Measurements from ENCODE around the gene MRPS27. TPM values are rescaled to one million over a fixed set of nuclear protein-coding genes. Genes with fewer than 3 reads are reported as not detected.

MRPS27 gene
- total RNA-seq, 4 donors from 2014 or later: 14.3 to 34.7 (median 27.9) TPM

GRCh38 chr5:72272398-72272797 is 47.6 kb downstream of the MRPS27 start:
- no peak overlapping the region for H3K27ac ChIP-seq
- no peak overlapping the region for H3K4me3 ChIP-seq
- no peaks in the 10 kb centered on the region for H3K9me3 ChIP-seq
- DNase-seq: no peak
- no peak for TF ChIP-seq POLR2AphosphoS5 (IDR thresholded peaks at IDR 0.05)
- no peak for TF ChIP-seq POLR2A (IDR thresholded peaks at IDR 0.05)
- no peak for TF ChIP-seq EP300 (IDR thresholded peaks at IDR 0.05; ENCODE audit: low read depth)
- TF ChIP-seq CTCF (IDR thresholded peaks at IDR 0.05): no peak
- no peaks in the 10 kb centered on the region for H3K27me3 ChIP-seq
- WGBS, 2 donors (ENCODE audit: low coverage in 1 of 2): 87% methylated on average over 4 of the region's 4 CpGs; no CpG with 5 or more reads in 1 of the 2 donors
- no peaks in the 10 kb centered on the region for H3K36me3 ChIP-seq
- intact Hi-C loops (cut with DNase I; ENCODE audit: low total_unique reads): no loop called here
- in situ Hi-C loops (cut with MboI; ENCODE audit: low pct_ligation_motif_present in 1 of 4, low pct_unique_long_range_greater_than_20kb in 1 of 4, low sequenced_read_pairs in 3 of 4): no loop called here
- peaks cover 0 to 6% (median 0%) of the 10 kb centered on the region in 4 donors for H3K4me1 ChIP-seq

DNA sequence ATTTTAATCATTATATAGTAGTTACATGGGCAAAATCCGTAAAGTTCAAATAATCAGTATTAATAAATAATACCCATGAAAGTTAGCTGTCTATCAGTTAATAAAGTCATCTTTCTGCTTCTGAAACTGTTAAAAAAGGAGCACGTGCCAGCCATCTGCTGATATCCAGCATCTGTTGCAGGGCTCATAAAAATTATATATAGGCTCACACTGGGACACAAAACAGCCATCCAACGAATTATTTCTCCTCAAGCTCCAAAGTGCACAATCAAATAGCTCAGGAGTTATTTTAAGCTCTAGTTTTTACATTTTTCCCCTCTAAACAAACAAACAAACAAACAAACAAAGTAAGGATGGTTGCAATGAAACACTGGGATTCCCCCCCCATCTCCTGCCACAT is 48.3 kb downstream of the MRPS27 start:
- peaks cover 0 to 6% (median 0%) of the 10 kb centered on the region in 4 donors for H3K4me1 ChIP-seq
- no peak for DNase-seq
- H3K27me3 ChIP-seq: no peaks in the 10 kb centered on the region
- in situ Hi-C loops (cut with MboI; ENCODE audit: low pct_ligation_motif_present in 1 of 4, low pct_unique_long_range_greater_than_20kb in 1 of 4, low sequenced_read_pairs in 3 of 4): no loop called here
- H3K4me3 ChIP-seq: no peak overlapping the region
- TF ChIP-seq CTCF (IDR thresholded peaks at IDR 0.05) (no peak), EP300 (IDR thresholded peaks at IDR 0.05; ENCODE audit: low read depth) (no peak), POLR2AphosphoS5 (IDR thresholded peaks at IDR 0.05) (no peak), POLR2A (IDR thresholded peaks at IDR 0.05) (no peak)
- no peak overlapping the region for H3K27ac ChIP-seq
- intact Hi-C loops (cut with DNase I; ENCODE audit: low total_unique reads): no loop called here
- H3K9me3 ChIP-seq: no peaks in the 10 kb centered on the region
- WGBS, 2 donors (ENCODE audit: low coverage in 1 of 2): 62 to 66% methylated on average over 3 of the region's 3 CpGs
- H3K36me3 ChIP-seq: no peaks in the 10 kb centered on the region

DNA sequence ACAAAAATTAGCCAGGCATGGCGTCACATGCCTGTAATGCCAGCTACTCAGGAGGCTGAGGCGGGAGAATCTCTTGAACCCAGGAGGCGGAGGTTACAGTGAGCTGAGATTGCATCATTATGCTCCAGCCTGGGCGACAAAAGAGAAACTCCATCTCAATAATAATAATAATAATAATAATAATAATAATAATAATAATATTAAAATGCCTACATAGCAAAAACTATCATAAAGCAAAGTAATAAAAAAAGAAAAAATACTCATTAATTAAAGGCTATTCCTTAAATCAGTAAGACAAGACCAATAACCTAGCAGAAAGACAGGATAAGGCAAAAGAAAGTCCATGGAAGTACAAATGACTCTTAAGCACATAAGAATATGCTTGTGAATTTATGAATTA is 50.0 kb downstream of the MRPS27 start:
- Histone ChIP-seq H3K4me1 (peaks cover 0 to 9% (median 3%) of the 10 kb centered on the region in 4 donors), H3K36me3 (no peaks in the 10 kb centered on the region)

GRCh38 chr5:72269411-72269780 is 50.6 kb downstream of the MRPS27 start:
- H3K4me3 ChIP-seq: no peak overlapping the region
- in situ Hi-C loops (cut with MboI; ENCODE audit: low pct_ligation_motif_present in 1 of 4, low pct_unique_long_range_greater_than_20kb in 1 of 4, low sequenced_read_pairs in 3 of 4) (no loop called here), intact Hi-C loops (cut with DNase I; ENCODE audit: low total_unique reads) (no loop called here)
- whole genome bisulfite sequencing, 2 donors (ENCODE audit: low coverage in 1 of 2): 100% methylated on average over 1 of the region's 1 CpG
- H3K36me3 ChIP-seq: no peaks in the 10 kb centered on the region
- no peaks in the 10 kb centered on the region for H3K9me3 ChIP-seq
- H3K27me3 ChIP-seq: no peaks in the 10 kb centered on the region
- no peak for TF ChIP-seq EP300 (IDR thresholded peaks at IDR 0.05; ENCODE audit: low read depth)
- TF ChIP-seq POLR2A (IDR thresholded peaks at IDR 0.05): no peak
- no peak for TF ChIP-seq POLR2AphosphoS5 (IDR thresholded peaks at IDR 0.05)
- TF ChIP-seq CTCF (IDR thresholded peaks at IDR 0.05): peak in 1 of 5 experiments; percentile 8
- H3K27ac ChIP-seq: no peak overlapping the region
- peaks cover 0 to 9% (median 3%) of the 10 kb centered on the region in 4 donors for H3K4me1 ChIP-seq
- no peak for DNase-seq

More for the DNA sequence above, 50.0 kb downstream of the MRPS27 start:
- in situ Hi-C loops (cut with MboI; ENCODE audit: low pct_ligation_motif_present in 1 of 4, low pct_unique_long_range_greater_than_20kb in 1 of 4, low sequenced_read_pairs in 3 of 4): no loop called here
- TF ChIP-seq CTCF (IDR thresholded peaks at IDR 0.05) (no peak), POLR2AphosphoS5 (IDR thresholded peaks at IDR 0.05) (no peak), POLR2A (IDR thresholded peaks at IDR 0.05) (no peak), EP300 (IDR thresholded peaks at IDR 0.05; ENCODE audit: low read depth) (no peak)
- intact Hi-C loops (cut with DNase I; ENCODE audit: low total_unique reads): no loop called here
- Histone ChIP-seq H3K4me3 (no peak overlapping the region), H3K27ac (no peak overlapping the region), H3K9me3 (no peaks in the 10 kb centered on the region), H3K27me3 (no peaks in the 10 kb centered on the region)
- DNase-seq: no peak
- 100% methylated on average over 3 to 4 of the region's 4 CpGs for WGBS, 2 donors (ENCODE audit: low coverage in 1 of 2)

All from transverse colon (tissue), 4 donors.